PC-3 (cell line): Measurements from ENCODE around the gene BRD4. TPM values are rescaled to one million over a fixed set of nuclear protein-coding genes. Genes with fewer than 3 reads are reported as not detected.

ENCODE experiments used
- ATAC-seq: fragments of 200-7000 bp; cut with Tn5 transposase; 2 replicates; pipeline ENCODE4 v1.9.1; 2020; ENCODE audit warnings: mild to moderate bottlenecking, moderate library complexity
- BruUV-seq: library from RNA; stranded (reverse); fragments of 400-500 nt; replicated peaks from 2 replicates; lab custom pipeline; 2021; lab: Mats Ljungman, UMichigan
- CTCF ChIA-PET: fragments of 300-600 bp; sonication (Branson Sonifier 250); formaldehyde crosslinking; loops from one replicate; lab custom pipeline; 2022; ENCODE audit warnings: antibody characterized with exemption; lab: Charles Lee
- POLR2A ChIA-PET: fragments of 300-600 bp; sonication (Branson Sonifier 250); formaldehyde crosslinking; loops from one replicate; lab custom pipeline; 2022; ENCODE audit warnings: antibody characterized with exemption; ENCODE audit not compliant: unreplicated experiment; lab: Charles Lee
- DNase-seq: peaks from one replicate; pipeline ENCODE4 v3.0.0-alpha.2; 2015
- H2AFZ ChIP-seq: fragments of 300-600 bp; sonication (generic); 2 replicates; pipeline ENCODE4 v1.6.0; 2016; ENCODE audit warnings: antibody characterized with exemption, low read length
- H3F3A ChIP-seq: fragments of 300-600 bp; sonication (generic); one replicate; pipeline ENCODE4 v1.6.0; 2017; ENCODE audit warnings: antibody characterized with exemption, low read length, control low read depth, mild to moderate bottlenecking; ENCODE audit not compliant: unreplicated experiment
- H3K27ac ChIP-seq: fragments of 300-600 bp; sonication (generic); 2 replicates; pipeline ENCODE4 v1.5.1; 2016; ENCODE audit warnings: mild to moderate bottlenecking, low read length
- H3K27me3 ChIP-seq: fragments of 300-600 bp; sonication (generic); 2 replicates; pipeline ENCODE4 v1.6.1; 2016; ENCODE audit warnings: low read length, mixed read lengths
- H3K36me3 ChIP-seq: fragments of 300-600 bp; sonication (generic); 2 replicates; pipeline ENCODE4 v1.6.1; 2016; ENCODE audit warnings: low read depth, mixed run types, low read length, mixed read lengths
- H3K4me1 ChIP-seq: fragments of 300-600 bp; sonication (generic); 2 replicates; pipeline ENCODE4 v1.5.1; 2016; ENCODE audit warnings: low read length; ENCODE audit not compliant: insufficient read depth
- H3K4me2 ChIP-seq: fragments of 300-600 bp; sonication (generic); 2 replicates; pipeline ENCODE4 v1.6.0; 2016; ENCODE audit warnings: low read length
- H3K4me3 ChIP-seq: fragments of 300-600 bp; sonication (generic); 2 replicates; pipeline ENCODE4 v1.5.1; 2016; ENCODE audit warnings: mild to moderate bottlenecking, low read length, mixed read lengths
- H3K79me2 ChIP-seq: fragments of 300-600 bp; sonication (generic); 2 replicates; pipeline ENCODE4 v1.6.1; 2017; ENCODE audit warnings: low read length, mixed read lengths
- H3K9ac ChIP-seq: fragments of 300-600 bp; sonication (generic); 2 replicates; pipeline ENCODE4 v1.6.0; 2016; ENCODE audit warnings: mild to moderate bottlenecking, low read length
- H3K9me2 ChIP-seq: fragments of 300-600 bp; sonication (generic); replicated peaks from 2 replicates; pipeline ENCODE4 v1.6.1; 2016; ENCODE audit warnings: mixed run types, low read length, mixed read lengths
- H3K9me3 ChIP-seq: fragments of 300-600 bp; sonication (generic); 2 replicates; pipeline ENCODE4 v1.6.1; 2016; ENCODE audit warnings: low read length, mixed read lengths
- H4K20me1 ChIP-seq: fragments of 300-600 bp; sonication (generic); 2 replicates; pipeline ENCODE4 v1.6.1; 2016; ENCODE audit warnings: low read length, mixed read lengths
- CTCF ChIP-seq: fragments of 300-600 bp; sonication (generic); conservative IDR thresholded peaks from 2 replicates; pipeline ENCODE4 v1.5.1; 2017; ENCODE audit warnings: antibody characterized with exemption, low read depth, mild to moderate bottlenecking, low read length
- EZH2 ChIP-seq: fragments of 300-600 bp; sonication (generic); IDR thresholded peaks from one replicate; pipeline ENCODE4 v1.6.1; 2017; ENCODE audit warnings: antibody characterized with exemption, mild to moderate bottlenecking, low read length; ENCODE audit not compliant: unreplicated experiment
- EZH2phosphoT487 ChIP-seq: fragments of 300-600 bp; sonication (generic); IDR thresholded peaks from 2 replicates; pipeline ENCODE4 v1.6.1; 2018; ENCODE audit warnings: mild to moderate bottlenecking, antibody characterized with exemption, low read length, borderline replicate concordance
- intact Hi-C: fragments of 100-400 bp; cut with micrococcal nuclease; formaldehyde crosslinking; loops from 2 replicates; pipeline ENCODE4 v1.9.0; 2023
- total RNA-seq: library from RNA; depleted of rRNA; stranded (reverse); fragments of >200 nt; gene quantifications from 2 replicates; pipeline ENCODE4 v1.2.3, GENCODE V29; 2014

The BRD4 gene
- total RNA-seq, 1 experiment from 2014 or later, result 20.9 TPM

- Histone ChIP-seq H3F3A (no peaks in the 10 kb centered on the region), H2AFZ (no peak overlapping the region), H3K9me2 (no peaks in the 10 kb centered on the region), H3K27ac (peak overlapping the region; percentile 81), H3K9ac (peak overlapping the region; percentile 92), H4K20me1 (peaks cover 54% of the 10 kb centered on the region), H3K4me3 (peak overlapping the region; percentile 92), H3K36me3 (no peaks in the 10 kb centered on the region), H3K9me3 (no peaks in the 10 kb centered on the region), H3K4me2 (peak overlapping the region; percentile 100), H3K27me3 (no peaks in the 10 kb centered on the region), H3K79me2 (peaks cover 75% of the 10 kb centered on the region), H3K4me1 (peaks cover 21% of the 10 kb centered on the region)
- TSS peak; percentile 38 for BruUV-seq
- TF ChIP-seq CTCF (no peak), EZH2 (no peak), EZH2phosphoT487 (no peak)
- DNase-seq (peak; percentile 70), ATAC-seq (peak; percentile 76)
- ChIA-PET POLR2A (interaction anchor here (0.6 to 0.7 kb wide), 2 partner anchors 28 to 104 kb away, joined by 3 to 4 read pairs; no protein-coding TSS in a partner anchor), CTCF (no interaction called here)
- intact Hi-C loops, result loop anchor here (5.0 kb wide), 2 partner anchors 34 to 69 kb away; no protein-coding TSS in a partner anchor
Measured at GRCh38 chr19:15330801-15331418, 1.4 kb downstream of the BRD4 start.

DNA sequence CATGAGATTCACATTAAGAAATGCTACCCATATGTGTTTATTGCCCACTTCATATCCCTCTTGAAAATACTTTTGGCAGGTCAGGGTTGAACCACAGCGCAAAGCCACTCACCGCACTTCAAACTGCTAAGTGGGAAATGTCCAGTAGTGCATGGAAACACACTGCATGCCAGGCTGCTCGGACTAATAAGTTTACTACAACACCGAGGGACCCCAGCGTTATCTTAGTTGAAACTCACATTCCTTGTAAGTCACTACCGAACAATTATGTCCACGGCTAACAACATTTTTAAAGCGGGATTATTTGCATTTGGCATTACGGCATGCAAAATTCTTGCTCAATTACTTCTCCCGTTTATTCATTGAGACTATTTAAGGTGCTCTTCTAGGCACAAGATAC is 4.0 kb downstream of the BRD4 start:
- intact Hi-C loops, result no loop called here

More for the DNA sequence above, 4.0 kb downstream of the BRD4 start:
- CTCF ChIA-PET, result no interaction called here
- Histone ChIP-seq H3K4me1 (peaks cover 21% of the 10 kb centered on the region), H3F3A (no peaks in the 10 kb centered on the region), H3K4me2 (peak overlapping the region; percentile 22; the same call in 1 of the 2 replicates), H3K27ac (no peak overlapping the region), H3K9me3 (no peaks in the 10 kb centered on the region), H3K79me2 (peaks cover 92% of the 10 kb centered on the region), H3K9ac (no peak overlapping the region), H3K9me2 (no peaks in the 10 kb centered on the region), H3K36me3 (no peaks in the 10 kb centered on the region), H4K20me1 (peaks cover 79% of the 10 kb centered on the region), H3K4me3 (no peak overlapping the region), H3K27me3 (no peaks in the 10 kb centered on the region), H2AFZ (no peak overlapping the region)
- BruUV-seq, result no TSS peak
- TF ChIP-seq EZH2phosphoT487, result no peak
- no peak for TF ChIP-seq EZH2
- no peak for TF ChIP-seq CTCF
- DNase-seq, result no peak
- no peak for ATAC-seq
- POLR2A ChIA-PET, result no interaction called here
